HG03025 (cell line): ENCODE results near the gene PANK4.
A peak's percentile ranks its signal among the peaks of the same experiment; 100 is the strongest.

Experiments
- ATAC-seq: cut with Tn5 transposase; IDR thresholded peaks from one replicate; pipeline ENCODE4 v1.9.1; 2021; ENCODE audit warnings: mild to moderate bottlenecking, moderate library complexity; ENCODE audit not compliant: unreplicated experiment, low FRiP score

Gene PANK4

DNA sequence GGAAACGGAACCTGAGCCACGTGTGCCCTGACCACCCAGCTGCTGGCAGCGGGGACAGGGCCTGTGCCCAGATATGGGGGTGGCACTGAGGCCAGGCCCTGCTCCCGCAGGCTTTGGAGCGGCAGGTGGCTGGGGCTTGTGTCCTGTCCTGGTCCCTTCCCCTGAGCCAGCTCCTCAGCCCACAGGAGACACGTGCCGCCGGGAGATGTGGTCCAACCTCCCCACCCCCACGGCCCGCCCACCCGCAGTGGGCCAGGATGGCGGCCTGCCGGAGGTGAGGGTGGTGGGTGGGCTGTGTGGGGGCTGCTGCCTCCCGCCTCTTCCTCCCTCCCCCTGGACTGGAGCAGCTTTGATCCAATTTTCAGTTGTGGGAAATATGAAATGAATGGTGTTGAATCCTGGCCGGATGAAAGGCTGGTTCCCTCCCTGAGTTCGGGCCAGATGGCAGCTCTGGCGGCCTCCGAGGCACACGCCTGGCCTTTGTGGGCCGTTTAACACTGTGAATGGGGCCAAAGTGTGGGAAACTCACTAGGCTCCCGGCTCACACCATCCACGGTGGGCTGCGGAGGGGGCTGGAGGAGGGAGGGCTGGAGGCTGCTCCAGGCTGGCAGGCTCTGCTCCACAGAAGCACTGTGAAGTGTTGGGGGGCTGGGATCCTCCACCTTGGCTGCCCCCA is 6.2 kb upstream of the PANK4 start:
- ATAC-seq, result no peak

DNA sequence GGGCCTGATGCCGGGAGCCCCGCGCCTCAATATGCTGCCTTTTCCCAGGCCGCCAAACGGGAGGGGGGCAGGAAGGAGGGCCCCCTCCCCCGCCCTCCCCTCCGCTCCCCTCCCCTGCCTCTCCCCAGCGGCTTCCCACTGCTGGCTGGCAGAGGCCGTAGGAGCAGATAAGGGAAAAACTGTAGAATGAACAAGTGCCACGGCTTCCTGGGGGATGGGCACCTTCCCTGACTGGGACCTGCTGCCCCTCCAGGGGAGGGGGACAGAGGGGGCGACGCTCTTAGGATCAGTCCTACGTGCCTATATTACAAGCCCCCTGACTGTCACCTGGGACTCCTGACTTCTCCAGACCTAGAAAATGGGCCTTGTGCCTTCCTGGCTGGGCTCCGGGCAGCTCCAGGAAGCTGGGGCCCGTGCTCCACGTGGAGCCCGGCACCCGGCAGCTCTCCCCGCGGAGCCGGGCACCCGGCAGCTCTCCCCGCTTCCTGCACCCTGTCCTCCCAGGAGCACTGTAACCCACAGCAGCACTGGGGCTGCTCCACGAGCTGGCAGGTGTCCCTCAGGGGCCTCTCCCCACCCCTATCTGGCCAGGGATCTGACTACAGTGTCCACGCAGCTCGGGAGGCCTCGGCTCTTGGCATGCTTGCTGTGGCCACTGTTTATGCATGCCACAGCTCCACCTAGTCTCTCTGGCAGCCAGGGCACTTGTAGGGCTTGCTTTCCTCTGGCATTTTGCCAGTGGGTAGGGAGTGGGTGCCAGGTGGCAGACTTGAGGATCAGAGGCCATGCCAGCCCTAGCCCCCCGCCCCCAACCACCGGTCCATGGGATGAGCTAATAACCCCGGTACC is 4.3 kb upstream of the PANK4 start:
- no peak for ATAC-seq

DNA sequence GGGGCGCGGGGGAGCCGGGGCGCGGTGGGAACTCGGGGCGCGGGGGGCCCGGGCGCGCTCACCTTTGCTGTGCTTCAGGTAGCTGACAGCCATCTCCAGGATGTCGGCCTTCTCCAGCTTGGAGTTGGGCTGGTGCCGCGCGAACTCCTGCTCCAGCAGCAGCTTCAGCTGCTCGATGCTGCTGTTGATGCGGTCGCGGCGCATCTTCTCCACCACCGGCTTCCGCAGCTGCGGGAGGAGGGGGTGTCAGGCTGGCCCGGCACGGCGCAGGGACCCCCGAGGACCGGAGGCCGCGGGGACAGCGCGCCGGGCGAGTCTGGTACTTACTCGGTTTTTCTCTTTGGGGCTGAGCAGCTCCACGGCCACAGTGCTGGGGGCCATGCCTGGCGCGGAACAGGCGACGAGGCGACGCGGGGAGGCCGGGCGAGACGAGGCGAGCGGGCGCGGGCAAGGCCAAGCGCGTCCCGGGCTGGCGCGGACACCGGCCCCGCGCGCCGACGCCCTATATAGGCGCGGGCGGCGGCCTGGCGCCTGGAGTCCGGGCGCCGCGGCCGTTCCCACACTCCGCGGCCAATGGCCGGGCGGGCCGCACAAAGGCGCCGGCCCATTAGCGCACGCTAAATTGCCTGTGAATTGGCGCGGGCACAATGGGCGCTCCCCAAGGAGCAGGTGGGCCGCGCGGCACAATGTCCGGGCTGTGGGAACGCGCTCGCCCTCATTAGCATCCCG is 3.6 kb upstream of the PANK4 start, which contains the start of gene HES5:
HES5 (minus strand) TSS at position 480 of the 729 bp plus-strand sequence; CDS start at position 381, 99 bp downstream.
- ATAC-seq, result no peak

DNA sequence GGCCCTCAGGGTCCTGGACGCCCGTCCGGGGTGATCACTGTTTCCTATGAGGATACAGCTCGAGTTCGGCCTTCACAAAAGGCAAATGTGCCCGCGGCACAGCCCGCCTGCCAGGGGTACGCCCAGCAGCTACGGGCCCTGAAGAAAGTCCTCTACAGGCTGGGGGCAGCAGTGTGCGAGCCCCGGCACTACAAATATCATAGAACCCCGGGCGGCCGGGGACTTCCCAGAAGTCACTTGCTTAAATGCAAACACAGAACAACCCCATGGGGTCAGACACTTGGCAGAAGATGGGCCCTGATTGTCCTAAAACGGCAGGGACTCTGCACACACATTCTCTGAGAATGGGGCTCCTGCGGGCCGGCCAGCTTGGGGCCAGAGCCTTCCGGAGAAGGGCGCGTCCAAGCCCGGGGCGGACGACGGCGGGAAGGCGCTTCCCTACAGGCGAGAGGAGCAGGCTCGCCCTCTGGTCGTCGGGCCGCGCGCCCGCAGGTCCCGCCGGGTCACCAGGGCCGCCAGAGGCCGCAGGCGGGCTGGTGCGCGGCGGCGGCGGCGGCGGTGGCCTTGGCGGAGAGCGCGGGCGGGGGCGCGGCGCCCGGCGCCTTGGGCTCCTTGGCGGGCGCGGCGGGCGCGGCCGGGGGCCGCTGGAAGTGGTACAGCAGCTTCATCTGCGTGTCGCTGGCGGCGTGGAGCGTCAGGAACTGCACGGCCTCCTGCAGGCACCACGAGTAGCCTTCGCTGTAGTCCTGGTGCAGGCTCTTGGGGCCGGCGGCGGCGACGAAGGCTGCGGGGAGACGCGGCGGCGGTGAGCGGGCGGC is 2.8 kb upstream of the PANK4 start:
- ATAC-seq, result no peak

DNA sequence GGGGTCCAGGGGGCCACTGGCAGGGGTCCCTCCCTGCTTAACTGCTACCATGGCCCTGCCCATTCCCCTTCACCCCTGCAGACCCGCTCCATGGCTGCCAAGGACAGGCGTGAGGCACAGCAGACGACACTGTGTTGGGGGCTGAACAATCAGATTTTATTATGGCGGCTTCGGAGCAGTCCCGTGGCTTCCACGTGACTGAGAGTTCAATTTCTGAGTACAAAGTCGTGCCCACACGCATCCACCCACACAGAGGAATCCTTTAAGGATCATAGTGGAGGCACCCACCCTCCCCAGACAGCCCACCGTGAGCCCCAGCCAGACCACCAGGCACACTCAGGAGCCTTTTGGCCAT is 2.2 kb upstream of the PANK4 start:
- ATAC-seq, result no peak

DNA sequence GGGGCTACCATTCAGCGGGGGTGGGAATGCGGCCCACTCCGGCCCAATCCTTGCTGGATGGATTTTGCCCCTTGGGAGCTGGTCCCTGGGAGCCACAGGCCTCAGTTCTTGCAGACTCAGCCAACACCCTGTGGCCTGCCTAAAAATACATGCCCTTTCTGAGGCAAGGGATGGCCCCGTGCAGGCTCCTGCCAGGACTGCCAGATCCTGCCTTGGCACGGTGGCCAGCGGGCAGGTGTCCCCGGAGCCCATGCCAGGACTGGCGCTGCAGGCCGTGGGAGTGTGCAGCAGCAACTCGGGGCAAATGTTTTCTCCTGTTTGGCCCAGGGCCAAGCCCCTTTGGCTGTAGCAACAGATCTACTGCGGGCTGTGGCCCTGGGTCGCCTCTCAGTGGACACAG is 1.6 kb upstream of the PANK4 start:
- no peak for ATAC-seq

DNA sequence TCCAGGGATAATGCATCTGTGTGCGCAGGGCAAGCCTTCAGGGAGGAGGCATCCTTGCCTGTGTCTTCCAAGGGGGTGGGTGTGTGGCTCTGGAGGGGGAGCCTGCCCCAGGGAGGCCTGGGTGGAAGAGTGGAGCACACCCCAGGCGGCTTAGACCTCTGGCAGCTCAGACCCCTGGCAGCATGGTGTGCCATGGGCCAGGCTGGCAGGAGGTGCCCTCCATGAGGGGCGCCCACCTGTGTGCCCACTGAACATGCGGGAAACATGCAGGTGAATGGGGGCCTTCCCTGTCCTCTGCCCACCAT is 1.1 kb upstream of the PANK4 start:
- ATAC-seq, result no peak

DNA sequence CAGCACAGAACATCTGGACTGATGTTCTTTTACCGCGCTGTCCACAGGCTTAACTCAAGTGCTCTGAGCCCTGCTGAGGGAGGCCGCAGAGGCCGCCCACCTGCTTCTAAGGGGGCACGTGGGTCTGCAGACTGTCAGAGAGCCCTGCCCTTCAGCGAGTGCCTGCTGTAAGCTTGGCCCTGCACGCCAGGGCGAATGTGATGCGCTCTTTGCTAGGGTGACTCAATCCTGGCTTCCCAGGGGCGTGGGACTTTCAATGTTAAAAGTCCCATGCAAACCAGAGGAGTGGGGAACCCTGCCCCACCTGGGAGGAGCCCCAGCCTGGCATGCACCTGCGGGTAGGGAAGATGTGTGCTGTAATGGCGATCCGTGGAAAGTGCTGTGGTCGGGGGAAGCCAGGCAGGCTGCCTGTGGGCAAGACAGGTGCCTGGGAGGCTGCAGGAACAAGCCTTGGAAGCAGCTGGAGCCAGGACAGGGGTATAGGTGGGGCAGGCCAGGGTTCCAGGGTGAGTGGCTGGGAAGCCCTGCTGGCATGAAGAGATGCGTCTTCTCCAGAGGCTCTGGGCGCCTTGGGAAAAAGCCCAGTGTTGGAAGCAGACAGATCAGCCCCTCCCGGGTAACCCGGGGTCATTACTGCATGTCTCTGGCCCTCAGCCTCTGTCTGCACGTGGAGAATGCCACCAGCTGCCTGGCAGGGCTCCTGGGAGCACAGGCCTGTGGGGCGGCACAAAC is 594 bp upstream of the PANK4 start:
- peak; percentile 13 for ATAC-seq

DNA sequence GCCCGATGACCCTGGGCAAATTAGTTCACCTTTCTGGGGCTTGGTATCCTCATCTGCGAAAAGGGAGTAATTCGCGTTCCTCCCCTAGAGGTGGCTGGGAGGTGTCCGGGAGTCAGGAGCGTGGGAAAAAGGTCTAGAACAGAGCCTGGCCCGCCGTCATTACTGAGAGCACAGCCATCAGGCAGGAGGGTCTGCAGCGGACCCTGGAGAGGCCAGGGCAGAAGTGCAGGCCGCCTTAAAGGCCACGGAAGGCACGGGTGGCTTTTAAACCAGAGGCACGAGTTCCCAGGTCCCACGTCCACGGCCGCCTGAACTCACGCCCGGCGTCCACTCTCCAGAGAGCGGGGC is 850 bp downstream of the PANK4 start:
- ATAC-seq, result no peak

DNA sequence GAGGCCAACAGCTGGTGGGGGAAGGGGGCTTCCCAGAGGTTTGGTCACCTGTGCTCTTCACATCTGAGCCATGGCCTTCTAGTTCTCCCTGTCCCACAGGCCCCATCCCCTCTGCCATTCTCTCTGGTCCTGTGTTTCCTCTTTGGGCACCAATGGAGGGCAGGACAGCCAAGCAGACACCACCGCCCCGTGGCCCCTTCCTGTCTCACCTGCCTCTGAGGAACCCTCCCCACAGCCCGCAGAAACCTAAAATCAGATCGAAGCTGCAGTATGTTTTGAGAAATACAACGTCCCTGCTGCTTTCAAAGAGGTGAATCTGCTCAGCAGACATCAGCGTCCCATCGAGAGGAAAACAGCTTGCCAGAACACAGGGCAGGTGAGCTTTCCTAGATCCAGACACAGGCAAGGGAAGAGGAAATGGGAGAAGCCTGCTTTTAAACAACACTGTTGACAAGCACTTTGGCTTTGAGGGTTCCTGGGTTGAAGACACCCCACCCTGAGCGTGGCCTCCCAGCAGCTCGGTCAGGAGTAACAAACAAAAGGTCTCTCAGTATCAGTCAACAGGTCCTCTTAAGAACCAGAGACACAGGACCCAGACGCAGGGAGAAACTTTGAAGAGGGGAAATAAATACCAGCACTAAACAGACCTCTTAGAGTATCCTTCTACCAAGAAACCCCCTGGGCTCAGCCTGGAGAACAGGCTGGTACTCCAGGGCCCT is 2.3 kb downstream of the PANK4 start:
- ATAC-seq, result no peak

DNA sequence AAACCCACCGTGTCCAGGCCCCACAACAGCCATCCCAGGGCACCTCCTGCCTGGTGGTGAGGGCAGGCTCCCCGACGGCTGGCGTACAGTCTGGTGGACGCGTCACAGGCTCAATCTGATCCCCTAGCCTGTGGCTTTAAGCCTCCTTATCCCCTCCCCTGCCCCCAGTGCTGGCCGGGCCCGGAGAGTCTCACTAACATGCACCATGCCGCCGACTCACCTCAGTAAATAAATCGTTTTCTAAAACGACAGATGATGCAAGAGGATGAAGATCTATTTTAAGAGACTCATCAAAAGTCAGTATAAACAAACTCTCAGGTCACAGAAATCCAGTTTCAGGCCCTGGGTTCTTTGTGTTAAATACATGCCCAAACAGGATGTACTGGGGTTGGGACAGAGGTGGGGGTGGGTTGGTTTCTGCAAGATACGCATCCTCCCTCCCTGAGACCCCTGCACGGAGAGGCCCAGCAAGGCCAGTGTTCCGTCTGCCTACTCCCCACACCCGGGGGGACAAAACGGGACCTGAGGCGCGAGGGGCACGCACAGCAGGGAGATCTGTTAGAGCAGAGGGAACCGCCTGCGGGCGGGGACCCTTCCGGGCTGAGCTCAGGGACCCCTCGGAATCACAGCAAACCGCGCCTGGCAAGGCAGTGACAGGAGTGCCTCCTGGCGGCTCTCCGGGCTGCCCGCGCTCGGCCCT is 3.1 kb downstream of the PANK4 start:
- no peak for ATAC-seq

DNA sequence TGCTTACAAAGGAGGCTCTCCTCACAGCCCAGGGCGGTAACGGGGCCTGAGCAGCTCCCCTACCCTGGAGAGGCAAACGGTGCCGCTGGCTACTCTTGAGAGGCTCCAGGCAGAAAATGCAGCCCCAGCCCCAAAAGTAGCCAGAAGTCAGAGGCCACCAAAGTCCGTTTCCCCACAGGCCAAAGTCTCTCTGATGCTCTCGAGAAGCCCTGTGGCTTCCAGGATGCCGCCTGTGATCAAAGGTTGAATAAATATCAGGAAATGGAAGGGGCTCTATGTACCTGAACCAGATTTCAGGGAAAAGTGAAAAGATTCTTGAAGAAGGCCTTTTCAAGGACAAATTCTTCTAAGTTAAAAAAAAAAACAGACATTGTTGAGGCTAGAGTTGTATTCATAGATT is 4.2 kb downstream of the PANK4 start:
- no peak for ATAC-seq

DNA sequence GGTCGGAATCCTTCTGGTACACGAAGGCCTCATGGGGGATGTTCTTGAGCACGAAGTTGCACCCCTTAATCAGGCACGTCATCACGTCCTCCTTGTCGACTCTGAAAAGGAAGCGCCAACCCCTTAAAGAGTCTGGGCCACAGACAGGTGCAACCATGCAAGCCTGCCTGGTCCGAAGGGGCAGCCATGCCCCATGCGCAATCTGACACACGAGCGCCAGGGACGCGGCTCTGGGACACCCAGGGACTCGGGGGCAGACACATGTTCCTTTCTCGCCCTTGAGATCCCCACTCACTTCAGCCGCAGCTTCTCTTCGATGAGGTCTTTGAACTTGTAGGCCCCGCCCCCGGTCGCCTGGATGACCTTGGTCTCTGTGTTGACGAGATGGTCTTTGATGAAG is 5.6 kb downstream of the PANK4 start:
- no peak for ATAC-seq

DNA sequence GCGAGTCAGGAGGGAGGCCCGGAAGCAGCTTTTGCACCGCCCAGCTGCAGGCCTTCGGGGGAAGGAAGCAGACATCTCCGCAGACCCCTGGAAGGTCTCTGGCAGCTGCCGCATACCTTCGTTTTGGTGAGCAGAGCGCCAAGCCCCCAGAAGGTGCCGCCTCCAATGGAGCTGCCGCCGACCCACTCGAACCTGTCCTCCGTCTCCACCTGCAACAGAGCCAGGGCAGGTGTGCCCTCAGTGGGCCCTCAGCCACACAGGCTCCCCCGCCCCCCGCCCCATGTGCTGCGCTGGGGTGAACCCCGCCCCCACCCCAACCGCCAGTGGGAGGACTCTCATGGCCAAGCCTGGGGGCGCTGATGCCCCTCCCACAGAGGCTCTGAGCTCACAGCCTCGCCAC is 6.2 kb downstream of the PANK4 start:
- ATAC-seq, result no peak

DNA sequence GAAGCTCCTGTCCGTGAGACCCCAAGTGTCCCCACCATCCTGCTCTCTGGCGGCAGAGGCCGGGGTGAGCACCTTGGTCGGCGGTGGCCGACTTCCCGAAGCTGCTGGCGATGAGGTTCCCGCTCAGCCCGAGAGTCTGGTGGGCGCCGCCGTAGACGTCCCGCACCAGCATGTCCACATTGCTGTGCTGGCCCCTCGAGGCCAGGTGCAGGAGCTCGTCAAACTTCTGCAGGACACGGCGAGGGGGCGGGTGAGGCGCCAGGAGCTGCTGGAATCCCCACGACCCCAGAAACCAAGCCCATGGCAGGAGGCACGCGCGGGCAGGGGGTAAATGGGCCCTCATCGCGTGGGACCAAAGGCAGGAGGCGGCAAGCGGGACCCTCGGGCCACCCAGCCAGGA is 6.7 kb downstream of the PANK4 start:
- no peak for ATAC-seq

DNA sequence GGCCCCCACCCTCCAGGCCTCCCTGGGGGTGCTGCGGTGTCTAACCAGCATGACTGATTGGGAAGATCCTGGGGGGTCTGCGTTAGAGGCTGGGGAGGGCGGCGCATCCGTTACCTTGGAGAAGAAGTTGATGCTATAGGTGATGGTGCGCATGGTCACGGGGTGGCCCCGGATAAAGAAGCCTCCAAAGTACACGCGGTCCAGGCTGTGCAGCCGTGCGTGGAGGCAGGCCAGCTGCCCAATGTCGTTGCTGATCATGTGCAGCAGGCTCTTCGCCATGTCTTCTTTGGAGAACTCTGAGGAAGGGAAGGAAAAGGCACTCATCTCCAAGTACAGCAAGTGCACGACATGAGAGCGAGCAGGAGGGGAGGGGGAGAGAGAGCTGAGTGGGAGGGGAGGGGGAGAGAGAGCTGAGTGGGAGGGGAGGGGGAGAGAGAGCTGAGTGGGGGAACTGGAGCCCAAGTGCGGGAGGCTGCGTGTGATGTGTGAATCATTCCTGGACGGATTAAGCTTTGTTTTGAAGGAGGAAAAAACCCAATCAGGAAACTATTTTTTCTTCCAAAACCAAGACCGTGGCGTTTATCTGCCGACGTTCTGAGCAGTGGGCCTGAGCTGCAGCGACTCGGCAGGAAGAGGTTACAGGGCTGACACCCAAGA is 7.2 kb downstream of the PANK4 start:
- ATAC-seq, result no peak

DNA sequence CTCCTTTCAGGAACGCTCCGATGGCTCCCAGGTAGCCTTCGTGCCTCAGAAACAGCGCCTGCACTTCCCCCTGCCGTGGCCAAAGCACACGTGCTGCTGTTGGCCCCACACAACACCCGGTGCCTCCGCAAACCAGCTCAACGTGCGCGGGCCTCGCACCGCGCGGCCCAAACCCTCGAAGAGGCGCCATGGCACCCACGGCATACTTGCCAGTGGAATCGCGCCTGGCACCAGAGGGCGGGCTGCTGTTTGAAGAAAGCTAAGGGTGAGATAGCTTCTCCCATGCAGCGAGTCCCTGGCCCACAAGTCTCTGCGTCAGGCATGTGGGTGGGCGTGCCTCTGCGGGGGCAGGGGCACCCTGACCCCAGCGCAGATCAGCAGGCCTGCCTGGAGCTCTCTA is 7.9 kb downstream of the PANK4 start:
- ATAC-seq, result no peak

DNA sequence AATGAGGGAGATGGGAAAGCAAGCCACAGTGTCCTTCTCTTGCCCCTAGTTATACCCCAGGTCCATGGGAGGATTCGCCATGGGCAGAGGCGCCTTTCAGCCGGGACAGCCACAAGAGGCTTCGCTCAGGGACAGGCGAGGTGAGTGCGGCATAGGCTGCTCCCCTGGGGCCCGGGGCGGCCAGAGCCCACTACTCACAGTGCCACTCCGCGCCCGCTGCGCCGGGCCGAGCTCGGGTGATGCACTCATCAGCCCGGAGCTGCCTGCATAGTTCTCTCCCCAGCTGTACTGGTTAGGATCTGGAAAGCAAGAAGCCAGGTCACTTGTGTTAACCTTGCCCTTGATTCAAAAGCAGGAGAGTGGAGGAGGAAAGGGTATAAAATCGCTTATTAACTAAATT is 8.4 kb downstream of the PANK4 start:
- no peak for ATAC-seq

DNA sequence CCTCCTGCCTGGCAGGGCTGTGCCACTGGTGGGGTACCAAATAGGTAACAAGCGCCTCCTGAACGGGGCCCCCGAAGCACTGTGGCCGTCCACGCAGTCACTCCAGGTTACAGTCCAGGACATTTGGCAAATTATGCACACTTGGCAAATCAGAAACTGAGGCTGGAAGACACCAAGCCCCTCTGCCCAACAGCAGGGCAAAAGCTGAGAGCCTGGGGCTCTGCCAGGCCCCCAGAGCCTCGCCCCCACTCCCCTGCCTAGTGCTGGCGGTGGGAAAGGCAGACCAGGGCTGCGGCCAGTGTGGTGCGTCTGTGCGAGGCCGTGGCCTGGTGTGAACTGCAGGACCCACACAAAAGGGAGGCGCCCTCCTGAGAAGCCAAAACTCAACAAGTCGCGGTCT is 9.4 kb downstream of the PANK4 start:
- ATAC-seq, result no peak
